Subcutaneous adipose tissue (tissue), 4 donors: ENCODE results near the gene TEF. TPM values are rescaled to one million over a fixed set of nuclear protein-coding genes. Genes with fewer than 3 reads are reported as not detected.

ENCODE experiments used
- CTCF ChIP-seq: fragments of 450-650 bp; IDR thresholded peaks from one replicate; pipeline ENCODE4 v1.5.1; 2016; ENCODE audit warnings: low read depth, mild to moderate bottlenecking, control low read depth, antibody characterized with exemption, moderate library complexity
- total RNA-seq, 4 donors: library from RNA; depleted of rRNA; stranded (reverse); fragments of >200 nt; gene quantifications; one replicate each; pipeline ENCODE4 v1.1.0, GENCODE V29; 2016

The TEF gene
- total RNA-seq, 4 donors from 2014 or later, result 12.1 to 30.1 (median 18.5) TPM

- no peak for TF ChIP-seq CTCF
These were observed 62.8 kb downstream of the TEF start for GRCh38 chr22:41444360-41445128.

- TF ChIP-seq CTCF, result no peak
These were observed 63.7 kb downstream of the TEF start for GRCh38 chr22:41445129-41446056.

GRCh38 chr22:41446057-41446501, 64.3 kb downstream of the TEF start:
- TF ChIP-seq CTCF, result no peak

GRCh38 chr22:41446639-41447434, 65.1 kb downstream of the TEF start, which contains the start of gene TOB2:
TOB2 (minus strand) TSS chr22:41446801; CDS start chr22:41437345, 9,456 bp downstream.
- no peak for TF ChIP-seq CTCF

- no peak for TF ChIP-seq CTCF
These were observed 65.9 kb downstream of the TEF start for GRCh38 chr22:41447435-41448188.

GRCh38 chr22:41448189-41448808, 66.6 kb downstream of the TEF start:
- no peak for TF ChIP-seq CTCF
